NCI-H2081 (cell line): ENCODE measurements around the gene AKR1C3.
"Not testable (repeated sequence)": the region's sequence is repeated elsewhere in the genome, so short reads cannot be mapped to it uniquely, and the experiment has no call there.

Experiments
- DNase-seq, 2 experiments: peaks; one replicate each; lab custom pipeline; 2025; lab: John Stamatoyannopoulos, UW

Gene AKR1C3

GRCh38 chr10:5094265-5095205, at the start of gene AKR1C3:
Gene AKR1C3, plus strand, starts transcription at chr10:5094414. Its CDS starts 31 bp downstream, at chr10:5094445.
- DNase-seq = peak in 1 of 2 experiments; percentile 1

- DNase-seq = no peak
Measured at GRCh38 chr10:5045095-5045494, 49.1 kb upstream of the AKR1C3 start.

- DNase-seq = no peak
Measured at GRCh38 chr10:5046410-5046809, 47.8 kb upstream of the AKR1C3 start.

GRCh38 chr10:5047055-5047454, 47.2 kb upstream of the AKR1C3 start:
- DNase-seq = not testable (repeated sequence)

GRCh38 chr10:5047912-5048628, 46.1 kb upstream of the AKR1C3 start:
- DNase-seq = no peak

- not testable (repeated sequence) for DNase-seq
Measured at GRCh38 chr10:5052951-5053500, 41.2 kb upstream of the AKR1C3 start.

- DNase-seq = not testable (repeated sequence)
Measured at GRCh38 chr10:5054831-5055230, 39.4 kb upstream of the AKR1C3 start.

GRCh38 chr10:5059267-5059666, 34.9 kb upstream of the AKR1C3 start:
- DNase-seq = not testable (repeated sequence)

- not testable (repeated sequence) for DNase-seq
Measured at GRCh38 chr10:5060791-5061190, 33.4 kb upstream of the AKR1C3 start.

GRCh38 chr10:5064656-5065055, 29.6 kb upstream of the AKR1C3 start:
- no peak for DNase-seq

- DNase-seq = no peak
Measured at GRCh38 chr10:5068274-5068984, 25.8 kb upstream of the AKR1C3 start.

GRCh38 chr10:5070648-5071410, 23.4 kb upstream of the AKR1C3 start:
- no peak for DNase-seq

- DNase-seq = peak in 1 of 2 experiments; percentile 1
Measured at GRCh38 chr10:5071411-5072198, 22.6 kb upstream of the AKR1C3 start.

- no peak for DNase-seq
Measured at GRCh38 chr10:5073659-5074058, 20.6 kb upstream of the AKR1C3 start.

- no peak for DNase-seq
Measured at GRCh38 chr10:5076615-5077014, 17.6 kb upstream of the AKR1C3 start.

GRCh38 chr10:5078547-5079180, 15.6 kb upstream of the AKR1C3 start:
- DNase-seq = no peak

GRCh38 chr10:5079306-5079830, 14.8 kb upstream of the AKR1C3 start:
- DNase-seq = no peak

- no peak for DNase-seq
Measured at GRCh38 chr10:5079836-5080235, 14.4 kb upstream of the AKR1C3 start.

GRCh38 chr10:5081091-5081490, 13.1 kb upstream of the AKR1C3 start:
- DNase-seq = no peak
